CD4-positive, alpha-beta T cell (primary cell): ENCODE results near the gene ERN1. TPM values are rescaled to one million over a fixed set of nuclear protein-coding genes. Genes with fewer than 3 reads are reported as not detected.
A peak's percentile ranks its signal among the peaks of the same experiment; 100 is the strongest.

ENCODE experiments used
- ATAC-seq: fragments of 200-7000 bp; cut with Tn5 transposase; one replicate; pipeline ENCODE4 v1.10.0; 2022; ENCODE audit warnings: mild to moderate bottlenecking; ENCODE audit not compliant: poor library complexity
- CTCF ChIA-PET: fragments of 350-600 bp; sonication (Branson Sonifier 250); formaldehyde crosslinking; loops from one replicate; lab custom pipeline; 2021; ENCODE audit warnings: antibody characterized with exemption, inconsistent platforms; lab: Charles Lee
- POLR2A ChIA-PET: fragments of 350-600 bp; sonication (Branson Sonifier 250); formaldehyde crosslinking; loops from one replicate; lab custom pipeline; 2021; ENCODE audit warnings: antibody characterized with exemption, inconsistent platforms; lab: Charles Lee
- DNase-seq, 14 experiments: peaks; one replicate each; pipeline ENCODE4 v3.0.0-alpha.2; 2013 to 2020; ENCODE audit warnings: mixed read lengths in 2 of 14
- H3K27ac ChIP-seq, 2 donors: one replicate each; pipeline versions ENCODE4 v1.5.1 to v1.7.0; 2013; ENCODE audit warnings: low read length in 2 of 2, low read depth in 1 of 2, mild to moderate bottlenecking in 1 of 2
- H3K27me3 ChIP-seq, 2 experiments: 1 replicate in 1 of 2; 2 replicates in 1 of 2; pipeline versions ENCODE4 v1.6.1 to v1.7.0; 2013; ENCODE audit warnings: low read length in 2 of 2, control low read depth in 1 of 2, mild to moderate bottlenecking in 1 of 2, moderate library complexity in 1 of 2; ENCODE audit not compliant: insufficient read depth in 2 of 2, control insufficient read depth in 1 of 2
- H3K36me3 ChIP-seq: one replicate; pipeline ENCODE4 v1.6.1; 2013; ENCODE audit warnings: low read length, control low read depth; ENCODE audit not compliant: insufficient read depth
- H3K4me1 ChIP-seq: one replicate; pipeline ENCODE4 v1.6.1; 2013; ENCODE audit warnings: low read length, control low read depth; ENCODE audit not compliant: insufficient read depth
- H3K4me3 ChIP-seq: one replicate; pipeline ENCODE4 v1.5.1; 2013; ENCODE audit warnings: mild to moderate bottlenecking, low read length, moderate library complexity
- H3K9me3 ChIP-seq, 2 experiments: 1 replicate in 1 of 2; 2 replicates in 1 of 2; pipeline versions ENCODE4 v1.6.1 to v1.7.0; 2013; ENCODE audit warnings: low read length in 2 of 2, mild to moderate bottlenecking in 2 of 2, control low read depth in 1 of 2, moderate library complexity in 1 of 2; ENCODE audit not compliant: control insufficient read depth in 1 of 2, insufficient read depth in 1 of 2
- H3K27ac Mint-ChIP-seq: one replicate; pipeline ENCODE4 v1.8.0; 2020; ENCODE audit warnings: mixed read lengths
- H3K27me3 Mint-ChIP-seq: one replicate; pipeline ENCODE4 v1.8.0; 2021; ENCODE audit warnings: mixed read lengths
- H3K36me3 Mint-ChIP-seq: one replicate; pipeline ENCODE4 v1.8.0; 2021; ENCODE audit warnings: low read depth, mixed read lengths
- H3K4me1 Mint-ChIP-seq: one replicate; pipeline ENCODE4 v1.8.0; 2021; ENCODE audit warnings: low read depth, mixed read lengths
- H3K4me3 Mint-ChIP-seq: one replicate; pipeline ENCODE4 v1.8.0; 2020; ENCODE audit warnings: mild to moderate bottlenecking, mixed read lengths
- H3K9me3 Mint-ChIP-seq: one replicate; pipeline ENCODE4 v1.8.0; 2020; ENCODE audit warnings: mixed read lengths
- intact Hi-C, 2 experiments: fragments of 100-400 bp; cut with DNase I in 1 of 2; cut with micrococcal nuclease in 1 of 2; formaldehyde crosslinking; loops; one replicate each; pipeline versions ENCODE4 v1.15.1 to v1.9.0; 2023 to 2025; cut with DNase I, micrococcal nuclease
- total RNA-seq, 174 experiments: library from RNA in 2 of 174; stranded (reverse) in 2 of 174; gene quantifications; one replicate each; pipeline ENCODE4 v1.2.3 and lab custom pipeline; 2021 to 2026
- TF ChIP-seq, protein P1 (sequence below): fragments of 200-600 bp; IDR thresholded peaks from one replicate; pipeline ENCODE4 v1.8.0; 2022; ENCODE audit warnings: antibody characterized with exemption, mild to moderate bottlenecking

Gene ERN1
- total RNA-seq, 2 experiments from 2014 or later, result 62.7 to 67.8 TPM

DNA sequence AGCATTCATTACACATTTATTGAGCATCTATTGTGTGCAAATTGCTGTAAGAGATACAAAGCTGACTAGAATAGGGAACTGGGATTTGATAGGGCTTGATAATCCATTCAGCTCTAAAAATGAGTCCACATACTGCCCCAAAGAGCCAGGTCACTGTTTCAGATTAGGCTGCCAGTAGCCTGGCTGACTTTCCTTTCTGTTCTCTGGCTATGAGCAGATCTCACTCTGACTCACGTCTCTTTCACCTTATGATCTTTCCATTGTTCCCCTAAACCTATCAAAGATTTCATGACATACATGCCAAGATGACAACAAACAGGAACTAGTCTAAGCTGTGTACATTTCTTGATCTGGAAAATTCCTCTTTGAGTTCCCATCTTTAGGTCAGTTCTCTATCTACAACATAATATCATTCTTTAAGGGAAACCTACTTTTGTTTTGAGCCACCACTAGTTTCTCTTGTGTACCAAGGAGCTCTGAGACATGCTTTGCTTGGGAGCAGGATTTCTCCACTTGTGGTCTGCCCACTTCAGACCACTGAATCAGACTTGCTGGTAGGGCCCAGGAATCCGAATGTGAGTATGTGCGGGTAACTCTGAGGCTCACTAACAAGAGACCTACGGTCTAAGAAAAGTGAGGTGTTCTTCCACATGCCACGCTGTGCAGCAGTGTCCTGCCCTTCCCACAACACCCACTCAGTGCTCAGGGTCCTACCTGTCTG lies 68.6 kb downstream of the ERN1 start:
- H3K36me3 Mint-ChIP-seq, result peaks cover 94% of the 10 kb centered on the region
- no peaks in the 10 kb centered on the region for H3K9me3 Mint-ChIP-seq
- POLR2A ChIA-PET, result interaction anchor here (0.6 to 8.5 kb wide), 5 partner anchors 41 to 142 kb away, joined by 3 to 60 read pairs (median 3); partner anchors contain the start of genes ERN1 and ICAM2
- no peaks in the 10 kb centered on the region for H3K27me3 Mint-ChIP-seq
- no peaks in the 10 kb centered on the region for H3K9me3 ChIP-seq
- intact Hi-C loops, result loop anchor here in 1 of 2 experiments (5.0 kb wide), 2 partner anchors 34 to 221 kb away; no protein-coding TSS in a partner anchor
- no peaks in the 10 kb centered on the region for H3K27me3 ChIP-seq
- peak in 2 of 14 experiments; percentile 47 to 56 for DNase-seq
- CTCF ChIA-PET, result interaction anchor here (1.1 kb wide), 2 partner anchors 72 to 142 kb away, joined by 3 to 4 read pairs; no protein-coding TSS in a partner anchor
- peaks cover 75% of the 10 kb centered on the region for H3K4me1 Mint-ChIP-seq
- H3K27ac Mint-ChIP-seq, result peak overlapping the region; percentile 72
- TF ChIP-seq, protein P1, sequence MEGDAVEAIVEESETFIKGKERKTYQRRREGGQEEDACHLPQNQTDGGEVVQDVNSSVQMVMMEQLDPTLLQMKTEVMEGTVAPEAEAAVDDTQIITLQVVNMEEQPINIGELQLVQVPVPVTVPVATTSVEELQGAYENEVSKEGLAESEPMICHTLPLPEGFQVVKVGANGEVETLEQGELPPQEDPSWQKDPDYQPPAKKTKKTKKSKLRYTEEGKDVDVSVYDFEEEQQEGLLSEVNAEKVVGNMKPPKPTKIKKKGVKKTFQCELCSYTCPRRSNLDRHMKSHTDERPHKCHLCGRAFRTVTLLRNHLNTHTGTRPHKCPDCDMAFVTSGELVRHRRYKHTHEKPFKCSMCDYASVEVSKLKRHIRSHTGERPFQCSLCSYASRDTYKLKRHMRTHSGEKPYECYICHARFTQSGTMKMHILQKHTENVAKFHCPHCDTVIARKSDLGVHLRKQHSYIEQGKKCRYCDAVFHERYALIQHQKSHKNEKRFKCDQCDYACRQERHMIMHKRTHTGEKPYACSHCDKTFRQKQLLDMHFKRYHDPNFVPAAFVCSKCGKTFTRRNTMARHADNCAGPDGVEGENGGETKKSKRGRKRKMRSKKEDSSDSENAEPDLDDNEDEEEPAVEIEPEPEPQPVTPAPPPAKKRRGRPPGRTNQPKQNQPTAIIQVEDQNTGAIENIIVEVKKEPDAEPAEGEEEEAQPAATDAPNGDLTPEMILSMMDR, result no peak
- H3K27ac ChIP-seq, result no peak overlapping the region
- no peak for ATAC-seq
- H3K4me1 ChIP-seq, result peaks cover 84% of the 10 kb centered on the region
- peaks cover 86% of the 10 kb centered on the region for H3K36me3 ChIP-seq
- no peak overlapping the region for H3K4me3 Mint-ChIP-seq
- H3K4me3 ChIP-seq, result no peak overlapping the region

DNA sequence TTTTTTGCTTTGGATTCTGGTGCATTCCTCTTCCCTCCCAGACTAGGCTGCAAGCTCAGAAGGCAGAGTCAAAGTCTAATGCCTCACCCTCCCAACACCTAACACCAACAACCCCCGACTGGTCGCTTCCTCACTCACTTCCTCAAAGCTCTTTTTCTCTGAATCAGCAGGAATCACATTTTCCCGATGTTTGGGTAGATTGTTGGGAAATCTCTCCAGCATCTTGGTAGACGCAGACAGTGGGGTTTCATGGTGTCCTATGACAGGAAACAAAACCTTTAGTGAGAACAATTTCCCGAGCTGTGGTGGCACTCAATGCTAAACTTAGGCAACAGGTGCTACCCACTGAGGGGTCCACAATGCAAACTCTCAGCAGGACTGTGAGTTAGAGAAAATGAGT lies 69.6 kb downstream of the ERN1 start:
- TF ChIP-seq, protein P1, result no peak
- Histone ChIP-seq H3K36me3 (peaks cover 89% of the 10 kb centered on the region), H3K27ac (peak overlapping the region in 1 of 2 donors; percentile 7), H3K27me3 (no peaks in the 10 kb centered on the region), H3K4me3 (no peak overlapping the region), H3K4me1 (peaks cover 85% of the 10 kb centered on the region), H3K9me3 (no peaks in the 10 kb centered on the region)
- Mint-ChIP-seq H3K4me3 (no peak overlapping the region), H3K27ac (peak overlapping the region; percentile 72), H3K27me3 (no peaks in the 10 kb centered on the region), H3K9me3 (no peaks in the 10 kb centered on the region), H3K36me3 (peaks cover 98% of the 10 kb centered on the region), H3K4me1 (peaks cover 71% of the 10 kb centered on the region)
- ChIA-PET POLR2A (interaction anchor here (5.5 to 8.5 kb wide), 2 partner anchors 70 to 86 kb away, joined by 58 to 60 read pairs; partner anchors contain the start of gene ERN1), CTCF (interaction anchor here (1.1 kb wide), 1 partner anchor 35 kb away, joined by 3 read pairs; no protein-coding TSS in a partner anchor)
- intact Hi-C loops, result loop anchor here in 1 of 2 experiments (5.0 kb wide), 2 partner anchors 33 to 222 kb away; no protein-coding TSS in a partner anchor
- ATAC-seq (no peak), DNase-seq (no peak)

DNA sequence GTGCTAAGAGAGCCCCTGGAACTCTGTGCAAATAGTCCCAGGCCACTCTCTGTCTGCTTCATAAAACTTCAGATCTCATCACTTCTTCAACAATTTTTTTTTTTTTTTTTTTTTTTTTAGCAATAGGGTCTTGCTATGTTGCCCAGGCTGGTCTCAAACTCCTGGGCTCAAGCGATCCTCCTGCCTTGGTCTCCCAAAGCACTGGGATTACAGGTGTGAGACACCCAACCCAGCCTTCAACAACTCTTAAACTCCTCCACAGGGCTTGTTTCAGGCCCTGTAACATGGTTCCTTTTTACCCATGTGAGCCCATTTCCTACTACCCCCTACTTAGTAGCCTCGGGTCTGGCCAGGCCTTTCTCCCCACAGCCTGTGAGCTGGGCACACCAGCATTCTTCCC lies 70.2 kb downstream of the ERN1 start:
- Histone ChIP-seq H3K9me3 (no peaks in the 10 kb centered on the region), H3K27ac (peak overlapping the region in 1 of 2 donors; percentile 7), H3K27me3 (no peaks in the 10 kb centered on the region), H3K4me3 (no peak overlapping the region), H3K36me3 (peaks cover 89% of the 10 kb centered on the region), H3K4me1 (peaks cover 85% of the 10 kb centered on the region)
- H3K4me1 Mint-ChIP-seq, result peaks cover 68% of the 10 kb centered on the region
- ATAC-seq, result no peak
- ChIA-PET POLR2A (interaction anchor here (5.5 to 8.5 kb wide), 2 partner anchors 70 to 87 kb away, joined by 58 to 60 read pairs; partner anchors contain the start of gene ERN1), CTCF (interaction anchor here (1.1 kb wide), 1 partner anchor 34 kb away, joined by 3 read pairs; no protein-coding TSS in a partner anchor)
- peak overlapping the region; percentile 72 for H3K27ac Mint-ChIP-seq
- H3K27me3 Mint-ChIP-seq, result no peaks in the 10 kb centered on the region
- H3K36me3 Mint-ChIP-seq, result peaks cover 97% of the 10 kb centered on the region
- H3K9me3 Mint-ChIP-seq, result no peaks in the 10 kb centered on the region
- H3K4me3 Mint-ChIP-seq, result no peak overlapping the region
- TF ChIP-seq, protein P1, result no peak
- DNase-seq, result no peak
- intact Hi-C loops, result loop anchor here in 1 of 2 experiments (5.0 kb wide), 2 partner anchors 32 to 223 kb away; no protein-coding TSS in a partner anchor
